22Rv1 (cell line): Measurements from ENCODE around the gene GLRX2.

Experiments
- H3K27ac ChIP-seq: fragments of 450-650 bp; 2 replicates; pipeline ENCODE4 v1.5.1; 2017
- CTCF ChIP-seq: fragments of 450-650 bp; IDR thresholded peaks from 2 replicates; pipeline ENCODE4 v1.5.1; 2017; ENCODE audit warnings: mild to moderate bottlenecking
- ZFX ChIP-seq: fragments of 450-650 bp; IDR thresholded peaks from 2 replicates; pipeline ENCODE4 v1.6.1; 2017; ENCODE audit warnings: antibody characterized with exemption, borderline replicate concordance

GLRX2 gene

GRCh38 chr1:193110246-193110645 is 5.0 kb upstream of the GLRX2 start:
- H3K27ac ChIP-seq, result no peak overlapping the region
- TF ChIP-seq CTCF (no peak), ZFX (no peak)

DNA sequence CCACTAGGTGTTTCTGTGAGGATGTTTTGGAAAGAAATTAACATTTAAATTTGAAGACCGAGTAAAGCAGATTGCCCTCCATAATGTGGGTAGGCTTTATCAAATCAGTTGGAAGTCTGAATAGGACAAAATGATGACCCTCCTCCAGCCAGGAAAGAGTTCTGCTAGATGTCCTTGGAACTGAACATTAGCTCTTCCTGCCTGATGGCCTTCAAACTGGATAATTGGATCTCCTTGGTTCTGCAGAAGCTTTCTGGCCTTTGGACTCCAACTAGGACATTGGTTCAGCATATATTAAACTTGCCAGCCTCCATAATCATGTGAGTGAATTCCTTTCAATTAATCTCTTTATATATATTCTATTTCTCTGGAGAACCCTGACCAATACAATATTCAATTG is 4.4 kb upstream of the GLRX2 start:
- no peak overlapping the region for H3K27ac ChIP-seq
- TF ChIP-seq CTCF (no peak), ZFX (no peak)

- H3K27ac ChIP-seq, result no peak overlapping the region
- TF ChIP-seq ZFX (no peak), CTCF (no peak)
These were observed 3.3 kb upstream of the GLRX2 start for GRCh38 chr1:193108471-193108870.

GRCh38 chr1:193105821-193106177 is 585 bp upstream of the GLRX2 start:
- H3K27ac ChIP-seq, result peak overlapping the region; percentile 89
- TF ChIP-seq ZFX (no peak), CTCF (no peak)

DNA sequence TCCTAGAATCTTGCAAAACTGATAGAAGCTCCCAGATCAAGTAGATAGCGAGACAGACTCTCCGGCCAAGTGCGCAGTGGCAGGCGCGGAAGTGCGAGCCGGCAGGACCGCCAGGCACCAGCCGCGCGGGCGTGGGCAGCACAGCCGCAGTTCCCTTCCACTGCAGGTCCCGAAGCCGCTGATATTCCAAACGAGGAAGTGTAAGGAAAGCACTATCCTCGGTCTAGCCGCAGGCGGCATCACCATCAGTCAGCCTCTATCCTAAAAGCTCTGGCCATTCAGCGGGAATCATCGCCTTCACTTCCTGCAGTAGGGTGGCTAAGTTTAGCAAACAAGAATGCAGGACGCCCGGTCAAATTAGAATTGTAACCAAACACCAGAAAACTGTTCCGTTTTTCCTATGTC is 710 bp downstream of the GLRX2 start:
- no peak for TF ChIP-seq CTCF
- TF ChIP-seq ZFX, result no peak
- peak overlapping the region; percentile 89 for H3K27ac ChIP-seq

DNA sequence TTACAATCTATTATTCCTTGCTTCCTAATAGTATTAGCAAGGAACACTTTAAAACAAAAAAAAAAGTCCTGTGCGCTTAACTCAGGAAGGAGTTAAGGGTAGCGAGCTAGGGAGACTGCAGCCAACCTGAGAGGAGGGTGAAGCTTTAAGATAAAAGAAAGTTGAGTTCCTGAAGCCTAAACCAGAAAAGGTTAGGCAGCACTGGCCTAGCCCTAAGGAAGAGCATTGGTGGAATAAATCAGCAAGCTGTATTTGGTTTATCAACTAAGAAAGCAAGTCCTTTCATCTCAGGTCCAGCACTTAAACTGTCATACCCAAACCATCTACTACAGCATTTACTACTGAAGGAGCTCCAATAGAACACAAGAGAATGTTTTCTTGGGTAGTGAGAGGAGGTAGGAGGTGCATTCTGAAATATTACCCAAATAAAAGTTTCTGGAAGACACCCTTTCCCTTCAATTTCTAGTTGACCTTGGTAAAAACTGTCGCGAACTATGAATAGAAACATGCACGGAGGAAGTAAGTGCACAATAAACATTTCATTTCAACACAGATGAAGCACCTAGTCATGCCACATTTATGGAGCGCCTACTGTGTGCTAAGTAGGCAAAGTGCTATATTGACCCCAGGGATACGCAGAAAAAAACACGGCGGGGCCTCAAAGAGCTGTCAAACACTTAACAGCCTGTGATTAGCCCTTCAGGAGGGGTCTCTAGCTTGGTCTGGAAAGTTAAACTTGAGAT is 1.3 kb downstream of the GLRX2 start:
- no peak for TF ChIP-seq ZFX
- no peak for TF ChIP-seq CTCF
- H3K27ac ChIP-seq, result peak overlapping the region; percentile 89

DNA sequence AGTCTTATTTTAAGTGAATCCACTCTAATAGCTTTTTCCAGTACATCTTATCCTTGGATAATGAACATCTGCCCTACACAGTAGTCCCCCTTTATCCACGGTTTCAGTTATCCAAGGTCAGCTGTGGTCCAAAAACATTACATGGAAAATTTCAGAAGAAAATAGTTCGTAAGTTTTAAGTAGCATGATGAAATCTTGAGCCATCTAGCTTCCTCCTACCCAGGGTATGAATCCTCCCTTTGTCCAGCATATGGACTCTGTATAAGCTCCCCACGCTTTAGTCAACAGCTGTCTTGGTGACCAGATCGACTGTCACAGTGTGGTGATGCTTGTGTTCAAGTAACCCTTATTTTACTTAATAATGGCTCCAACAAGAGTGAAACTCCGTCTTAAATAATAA is 2.6 kb downstream of the GLRX2 start:
- H3K27ac ChIP-seq, result no peak overlapping the region
- no peak for TF ChIP-seq CTCF
- TF ChIP-seq ZFX, result no peak
